Duodenal mucosa (tissue), 2 donors: ENCODE results near the gene MAN2B2.

Experiments used
- H3K27ac ChIP-seq: one replicate; pipeline ENCODE4 v1.7.0; 2013; ENCODE audit warnings: low read depth, low read length
- H3K27me3 ChIP-seq, 2 donors: one replicate each; pipeline ENCODE4 v1.7.0; 2013; ENCODE audit warnings: low read length in 2 of 2, control low read depth in 1 of 2; ENCODE audit not compliant: insufficient read depth in 2 of 2, control insufficient read depth in 1 of 2
- H3K36me3 ChIP-seq, 2 donors: one replicate each; pipeline ENCODE4 v1.7.0; 2013; ENCODE audit warnings: low read length in 2 of 2, control low read depth in 1 of 2; ENCODE audit not compliant: insufficient read depth in 2 of 2, control insufficient read depth in 1 of 2
- H3K4me1 ChIP-seq, 2 donors: one replicate each; pipeline ENCODE4 v1.7.0; 2013; ENCODE audit warnings: low read length in 2 of 2, control low read depth in 1 of 2; ENCODE audit not compliant: insufficient read depth in 2 of 2, control insufficient read depth in 1 of 2
- H3K4me3 ChIP-seq, 2 donors: one replicate each; pipeline ENCODE4 v1.7.0; 2013; ENCODE audit warnings: low read length in 2 of 2, low read depth in 1 of 2
- H3K9ac ChIP-seq, 2 donors: one replicate each; pipeline ENCODE4 v1.7.0; 2013; ENCODE audit warnings: low read length in 2 of 2, low read depth in 1 of 2
- H3K9me3 ChIP-seq, 2 donors: one replicate each; pipeline ENCODE4 v1.7.0; 2013; ENCODE audit warnings: low read length in 2 of 2, control low read depth in 1 of 2; ENCODE audit not compliant: control insufficient read depth in 1 of 2

Gene MAN2B2

DNA sequence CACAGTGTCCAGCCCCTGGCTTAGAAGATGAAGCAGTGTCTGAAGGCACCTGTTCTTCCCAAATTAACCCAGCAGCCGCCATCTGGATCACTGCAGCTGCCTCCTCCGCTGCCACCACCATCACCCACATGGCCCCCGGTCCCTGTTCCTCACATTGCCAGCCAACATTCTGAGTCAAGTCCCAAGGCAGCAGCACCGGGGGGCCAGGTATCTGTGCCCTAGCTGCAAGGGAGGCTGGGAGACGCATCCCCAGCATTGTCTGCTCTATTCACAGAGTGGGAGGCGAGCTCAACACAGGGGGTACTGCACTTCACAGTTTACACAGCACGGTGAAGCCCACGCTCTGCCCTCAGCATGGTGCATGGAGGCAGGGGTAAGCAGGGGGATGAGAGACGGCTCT, 42.3 kb upstream of the MAN2B2 start:
- Histone ChIP-seq H3K27ac (no peak overlapping the region), H3K36me3 (no peaks in the 10 kb centered on the region), H3K4me1 (no peaks in the 10 kb centered on the region), H3K4me3 (no peak overlapping the region), H3K27me3 (no peaks in the 10 kb centered on the region), H3K9me3 (no peaks in the 10 kb centered on the region), H3K9ac (no peak overlapping the region)

GRCh38 chr4:6534050-6534449, 40.9 kb upstream of the MAN2B2 start:
- H3K36me3 ChIP-seq, result no peaks in the 10 kb centered on the region
- peaks cover 0 to under 1% of the 10 kb centered on the region in 2 donors for H3K4me1 ChIP-seq
- no peaks in the 10 kb centered on the region for H3K27me3 ChIP-seq
- H3K9me3 ChIP-seq, result no peaks in the 10 kb centered on the region
- no peak overlapping the region for H3K27ac ChIP-seq
- no peak overlapping the region for H3K4me3 ChIP-seq
- H3K9ac ChIP-seq, result no peak overlapping the region

GRCh38 chr4:6534618-6535328, 40.2 kb upstream of the MAN2B2 start:
- no peaks in the 10 kb centered on the region for H3K27me3 ChIP-seq

GRCh38 chr4:6535329-6535692, 39.7 kb upstream of the MAN2B2 start:
- Histone ChIP-seq H3K4me3 (no peak overlapping the region), H3K9me3 (peaks cover 0 to 3% of the 10 kb centered on the region in 2 donors), H3K9ac (no peak overlapping the region), H3K27ac (no peak overlapping the region), H3K36me3 (no peaks in the 10 kb centered on the region), H3K4me1 (peaks cover 0 to 3% of the 10 kb centered on the region in 2 donors), H3K27me3 (no peaks in the 10 kb centered on the region)

More at GRCh38 chr4:6534618-6535328, 40.2 kb upstream of the MAN2B2 start:
- no peak overlapping the region for H3K4me3 ChIP-seq
- H3K4me1 ChIP-seq, result peaks cover 0 to 3% of the 10 kb centered on the region in 2 donors
- no peaks in the 10 kb centered on the region for H3K9me3 ChIP-seq
- H3K9ac ChIP-seq, result no peak overlapping the region
- no peak overlapping the region for H3K27ac ChIP-seq
- H3K36me3 ChIP-seq, result no peaks in the 10 kb centered on the region

DNA sequence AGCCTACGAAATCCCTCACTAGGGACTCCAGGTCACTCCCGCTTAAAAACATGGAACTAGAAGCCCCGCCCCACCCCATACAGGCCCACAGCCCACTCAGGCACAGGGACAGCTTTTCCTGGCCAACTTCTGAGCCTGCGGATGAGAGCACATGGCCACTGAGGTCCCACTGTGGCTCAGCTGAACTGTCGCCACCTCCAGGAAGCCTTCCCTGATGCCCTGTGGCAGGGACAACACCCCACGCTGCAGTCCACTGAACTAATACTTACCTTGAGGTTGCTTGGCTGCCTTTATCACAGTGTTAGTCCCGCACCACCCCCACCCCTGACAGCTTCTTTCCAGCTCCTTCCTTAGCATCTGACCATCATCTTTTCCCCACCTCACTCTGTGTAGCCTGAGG, 39.3 kb upstream of the MAN2B2 start:
- H3K27me3 ChIP-seq, result no peaks in the 10 kb centered on the region
- no peak overlapping the region for H3K27ac ChIP-seq
- H3K36me3 ChIP-seq, result no peaks in the 10 kb centered on the region
- H3K4me3 ChIP-seq, result no peak overlapping the region
- H3K9ac ChIP-seq, result no peak overlapping the region
- H3K4me1 ChIP-seq, result peaks cover 0 to 3% of the 10 kb centered on the region in 2 donors
- peaks cover 0 to 7% of the 10 kb centered on the region in 2 donors for H3K9me3 ChIP-seq

DNA sequence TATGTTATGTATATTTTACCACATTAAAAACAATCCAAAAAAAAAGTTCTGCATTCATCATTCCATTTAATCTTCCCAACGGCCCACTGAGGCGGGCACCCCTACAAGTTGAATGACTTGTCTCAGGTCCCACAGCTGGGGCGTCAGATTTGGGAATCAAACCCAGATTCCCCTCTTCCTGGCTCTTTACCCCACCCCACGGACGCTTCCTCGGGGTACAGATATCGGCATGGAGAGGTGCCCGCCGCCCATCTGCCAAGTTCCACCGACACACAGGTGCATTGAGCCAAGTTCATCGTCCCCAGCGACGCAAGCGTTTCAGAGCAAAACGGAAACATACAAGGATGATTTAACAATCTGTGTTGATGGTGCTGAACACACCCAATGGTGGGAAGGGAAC, 36.9 kb upstream of the MAN2B2 start:
- H3K4me1 ChIP-seq, result peaks cover 0 to 3% of the 10 kb centered on the region in 2 donors
- H3K27me3 ChIP-seq, result no peaks in the 10 kb centered on the region

DNA sequence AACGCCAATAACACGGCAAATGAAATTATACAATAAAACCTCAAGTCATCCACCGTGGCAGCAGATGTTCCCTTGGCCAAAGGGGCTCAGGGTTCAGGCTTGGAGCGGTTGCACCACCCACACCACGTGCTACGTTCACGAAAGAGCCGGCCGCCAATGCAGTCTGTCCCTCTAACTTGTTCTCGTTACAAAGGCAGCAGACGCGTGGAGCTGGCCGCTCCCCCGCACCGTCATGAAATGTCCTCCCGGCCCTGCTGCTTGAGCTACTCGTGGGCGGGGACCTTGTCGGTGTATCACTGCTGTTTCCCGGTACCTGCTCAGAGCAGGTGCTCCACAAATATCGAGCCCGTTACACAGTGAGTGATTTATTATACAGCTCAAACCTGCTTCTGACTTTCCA, 36.4 kb upstream of the MAN2B2 start:
- Histone ChIP-seq H3K4me1 (peaks cover 0 to 3% of the 10 kb centered on the region in 2 donors), H3K9ac (no peak overlapping the region), H3K36me3 (no peaks in the 10 kb centered on the region), H3K9me3 (peaks cover 0 to 7% of the 10 kb centered on the region in 2 donors), H3K27me3 (no peaks in the 10 kb centered on the region), H3K27ac (no peak overlapping the region), H3K4me3 (no peak overlapping the region)

More for the DNA sequence above, 36.9 kb upstream of the MAN2B2 start:
- Histone ChIP-seq H3K36me3 (no peaks in the 10 kb centered on the region), H3K27ac (no peak overlapping the region), H3K9ac (no peak overlapping the region), H3K4me3 (no peak overlapping the region), H3K9me3 (peaks cover 0 to 7% of the 10 kb centered on the region in 2 donors)

DNA sequence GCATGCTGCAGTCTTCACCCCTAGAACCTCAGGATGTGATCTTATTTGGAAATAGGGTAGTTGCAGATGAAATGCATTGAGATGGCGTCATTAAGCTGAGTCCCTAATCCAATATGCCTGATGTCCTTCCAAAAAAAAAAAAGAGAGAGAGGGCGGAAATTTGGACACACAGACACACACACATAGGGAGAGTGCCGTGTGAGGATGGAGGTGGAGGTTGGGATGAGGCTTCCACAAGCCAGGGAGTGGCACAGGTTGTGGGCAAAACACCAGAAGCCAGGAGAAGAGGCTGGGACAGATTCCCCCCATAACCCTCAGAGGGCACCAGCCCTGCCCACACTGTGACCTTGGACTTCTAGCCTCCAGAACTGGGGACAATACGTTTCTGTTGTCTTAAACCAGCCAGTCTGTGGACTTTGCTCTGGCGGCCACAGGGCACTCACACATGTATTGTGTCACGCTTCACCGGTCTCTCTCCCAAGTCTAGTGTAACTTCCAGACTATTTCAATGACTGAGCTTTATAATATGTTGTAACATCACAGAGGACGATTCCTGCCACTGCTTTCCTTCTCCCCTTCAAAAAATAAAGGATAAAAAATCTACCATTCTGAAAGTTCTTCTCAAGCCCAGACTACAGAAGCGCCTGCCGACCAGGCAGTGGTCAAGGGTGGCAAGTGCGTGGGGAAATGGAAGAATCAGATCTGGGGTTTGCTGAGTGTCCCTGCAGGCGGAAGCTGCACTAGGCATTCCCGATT, 35.8 kb upstream of the MAN2B2 start:
- peaks cover 0 to 7% of the 10 kb centered on the region in 2 donors for H3K9me3 ChIP-seq
- H3K4me3 ChIP-seq, result no peak overlapping the region
- no peak overlapping the region for H3K27ac ChIP-seq
- H3K4me1 ChIP-seq, result peaks cover 0 to 3% of the 10 kb centered on the region in 2 donors
- no peak overlapping the region for H3K9ac ChIP-seq
- no peaks in the 10 kb centered on the region for H3K36me3 ChIP-seq
- H3K27me3 ChIP-seq, result no peaks in the 10 kb centered on the region

GRCh38 chr4:6540879-6541278, 34.1 kb upstream of the MAN2B2 start:
- H3K4me3 ChIP-seq, result no peak overlapping the region
- H3K4me1 ChIP-seq, result peaks cover 0 to 3% of the 10 kb centered on the region in 2 donors
- no peak overlapping the region for H3K27ac ChIP-seq
- H3K27me3 ChIP-seq, result no peaks in the 10 kb centered on the region
- H3K9ac ChIP-seq, result no peak overlapping the region
- H3K9me3 ChIP-seq, result peaks cover 0 to 7% of the 10 kb centered on the region in 2 donors
- no peaks in the 10 kb centered on the region for H3K36me3 ChIP-seq

- Histone ChIP-seq H3K9me3 (peaks cover 0 to 7% of the 10 kb centered on the region in 2 donors), H3K36me3 (no peaks in the 10 kb centered on the region), H3K4me3 (no peak overlapping the region), H3K9ac (no peak overlapping the region), H3K27ac (no peak overlapping the region), H3K27me3 (no peaks in the 10 kb centered on the region), H3K4me1 (peaks cover 0 to 3% of the 10 kb centered on the region in 2 donors)
These were observed 33.2 kb upstream of the MAN2B2 start for GRCh38 chr4:6541789-6542188.
